Measurements from ENCODE around the gene TASP1. TPM values are rescaled to one million over a fixed set of nuclear protein-coding genes. Genes with fewer than 3 reads are reported as not detected.

Gene TASP1
- total and polyA plus RNA-seq, 10 donors, result 6.3 to 21.5 (median 15.5) TPM

DNA sequence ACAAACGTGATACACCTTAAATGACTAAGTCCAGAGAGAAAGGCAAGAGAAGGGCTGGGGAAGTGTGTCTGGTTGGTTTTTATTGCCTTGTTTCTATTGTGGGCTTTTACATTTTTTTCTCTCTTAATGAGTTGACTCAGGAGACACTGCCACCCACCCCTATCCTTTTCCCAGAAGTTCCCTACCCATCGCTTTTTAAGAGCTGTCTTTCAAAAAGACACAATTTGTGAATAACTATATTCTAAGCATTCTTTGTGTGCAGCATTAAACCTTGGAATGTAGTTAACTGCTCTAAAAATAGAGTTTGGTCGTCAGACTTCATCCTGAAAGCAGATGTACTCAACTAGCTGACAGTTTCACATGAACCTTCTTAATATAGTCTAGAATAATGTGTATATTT, 242.7 kb downstream of the TASP1 start:
- Histone ChIP-seq H3K27me3 (replicated peaks in 1 of 7) (no peaks in the 10 kb centered on the region), H3K36me3 (peaks cover 0 to 24% (median under 1%) of the 10 kb centered on the region in 6 donors), H3K4me1 (peaks cover 0 to 3% (median 0%) of the 10 kb centered on the region in 6 donors), H3K4me3 (no peak overlapping the region), H3K9me3 (no peaks in the 10 kb centered on the region), H3K27ac (peak overlapping the region in 4 of 8 donors; percentile 24 to 51 (median 34))
- TF ChIP-seq, protein P1, sequence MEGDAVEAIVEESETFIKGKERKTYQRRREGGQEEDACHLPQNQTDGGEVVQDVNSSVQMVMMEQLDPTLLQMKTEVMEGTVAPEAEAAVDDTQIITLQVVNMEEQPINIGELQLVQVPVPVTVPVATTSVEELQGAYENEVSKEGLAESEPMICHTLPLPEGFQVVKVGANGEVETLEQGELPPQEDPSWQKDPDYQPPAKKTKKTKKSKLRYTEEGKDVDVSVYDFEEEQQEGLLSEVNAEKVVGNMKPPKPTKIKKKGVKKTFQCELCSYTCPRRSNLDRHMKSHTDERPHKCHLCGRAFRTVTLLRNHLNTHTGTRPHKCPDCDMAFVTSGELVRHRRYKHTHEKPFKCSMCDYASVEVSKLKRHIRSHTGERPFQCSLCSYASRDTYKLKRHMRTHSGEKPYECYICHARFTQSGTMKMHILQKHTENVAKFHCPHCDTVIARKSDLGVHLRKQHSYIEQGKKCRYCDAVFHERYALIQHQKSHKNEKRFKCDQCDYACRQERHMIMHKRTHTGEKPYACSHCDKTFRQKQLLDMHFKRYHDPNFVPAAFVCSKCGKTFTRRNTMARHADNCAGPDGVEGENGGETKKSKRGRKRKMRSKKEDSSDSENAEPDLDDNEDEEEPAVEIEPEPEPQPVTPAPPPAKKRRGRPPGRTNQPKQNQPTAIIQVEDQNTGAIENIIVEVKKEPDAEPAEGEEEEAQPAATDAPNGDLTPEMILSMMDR (IDR thresholded peaks at IDR 0.05 in 8 of 11, conservative IDR thresholded peaks at IDR 0.05 in 3 of 11), result no peak
- TF ChIP-seq POLR2AphosphoS5 (IDR thresholded peaks at IDR 0.05) (no peak), POLR2A (IDR thresholded peaks at IDR 0.05) (no peak)
- no peak for DNase-seq
- 62 to 70% (median 70%) methylated on average over 3 of the region's 3 CpGs for WGBS, 5 donors
- intact Hi-C loops (cut with DNase I; ENCODE audit: low total_unique reads), result no loop called here

DNA sequence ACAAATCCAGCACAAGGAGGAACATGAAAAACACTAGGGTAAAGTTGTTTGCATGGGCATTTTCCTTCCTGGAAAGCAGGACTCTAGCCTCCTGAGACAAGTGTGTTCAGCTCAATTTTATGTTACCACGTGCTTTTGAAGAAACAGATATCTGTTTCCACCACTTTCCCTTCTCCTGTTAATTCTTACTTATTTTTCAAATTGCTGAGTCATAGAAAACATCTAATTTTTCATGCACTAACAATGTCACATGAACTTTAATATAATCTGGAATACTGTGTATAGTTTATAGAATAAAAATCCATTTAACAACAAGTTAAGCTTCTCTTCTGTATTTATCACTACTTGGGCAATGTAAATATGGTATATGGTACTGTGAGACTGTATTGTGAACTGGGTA, 243.5 kb downstream of the TASP1 start:
- Histone ChIP-seq H3K4me1 (peaks cover 0 to 3% (median 0%) of the 10 kb centered on the region in 6 donors), H3K4me3 (no peak overlapping the region), H3K27me3 (replicated peaks in 1 of 7) (no peaks in the 10 kb centered on the region), H3K27ac (peak overlapping the region in 2 of 8 donors; percentile 44 to 51), H3K36me3 (peaks cover 0 to 32% (median 3%) of the 10 kb centered on the region in 6 donors), H3K9me3 (no peaks in the 10 kb centered on the region)
- no peak for TF ChIP-seq POLR2A (IDR thresholded peaks at IDR 0.05)
- TF ChIP-seq POLR2AphosphoS5 (IDR thresholded peaks at IDR 0.05), result no peak
- TF ChIP-seq, protein P1 (IDR thresholded peaks at IDR 0.05 in 8 of 11, conservative IDR thresholded peaks at IDR 0.05 in 3 of 11), result no peak
- 43 to 63% (median 56%) methylated on average over 1 of the region's 1 CpG for WGBS, 5 donors
- intact Hi-C loops (cut with DNase I; ENCODE audit: low total_unique reads), result no loop called here
- DNase-seq, result no peak

DNA sequence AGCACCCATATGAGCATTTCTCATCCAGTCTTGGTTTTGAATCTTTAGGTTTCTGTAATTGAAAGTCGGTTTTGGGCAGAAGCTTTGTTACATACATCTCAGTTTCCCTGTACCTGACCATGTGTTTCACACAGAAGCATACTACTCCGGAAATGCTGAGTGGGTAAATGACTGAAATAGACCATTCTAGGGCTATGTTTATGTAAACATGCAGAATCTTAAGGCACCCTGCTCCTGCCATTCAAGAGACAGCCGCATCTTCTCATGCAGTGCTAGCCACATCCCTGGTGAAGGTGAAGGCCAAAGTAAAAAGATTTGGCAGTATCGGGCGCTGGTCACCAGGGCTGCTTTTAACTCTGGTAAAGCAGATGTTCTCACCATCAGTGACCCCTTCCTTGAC, 246.3 kb downstream of the TASP1 start:
- WGBS, 5 donors, result 93 to 98% (median 97%) methylated on average over 5 of the region's 5 CpGs
- TF ChIP-seq, protein P1 (IDR thresholded peaks at IDR 0.05 in 8 of 11, conservative IDR thresholded peaks at IDR 0.05 in 3 of 11), result no peak
- TF ChIP-seq POLR2AphosphoS5 (IDR thresholded peaks at IDR 0.05), result no peak
- TF ChIP-seq POLR2A (IDR thresholded peaks at IDR 0.05), result no peak
- intact Hi-C loops (cut with DNase I; ENCODE audit: low total_unique reads), result no loop called here
- Histone ChIP-seq H3K9me3 (peaks cover 0 to 10% (median 6%) of the 10 kb centered on the region in 8 donors), H3K36me3 (peaks cover 2 to 61% (median 13%) of the 10 kb centered on the region in 6 donors), H3K4me1 (peaks cover 0 to 3% (median 0%) of the 10 kb centered on the region in 6 donors), H3K4me3 (no peak overlapping the region), H3K27me3 (replicated peaks in 1 of 7) (no peaks in the 10 kb centered on the region), H3K27ac (no peak overlapping the region)
- DNase-seq, result no peak

DNA sequence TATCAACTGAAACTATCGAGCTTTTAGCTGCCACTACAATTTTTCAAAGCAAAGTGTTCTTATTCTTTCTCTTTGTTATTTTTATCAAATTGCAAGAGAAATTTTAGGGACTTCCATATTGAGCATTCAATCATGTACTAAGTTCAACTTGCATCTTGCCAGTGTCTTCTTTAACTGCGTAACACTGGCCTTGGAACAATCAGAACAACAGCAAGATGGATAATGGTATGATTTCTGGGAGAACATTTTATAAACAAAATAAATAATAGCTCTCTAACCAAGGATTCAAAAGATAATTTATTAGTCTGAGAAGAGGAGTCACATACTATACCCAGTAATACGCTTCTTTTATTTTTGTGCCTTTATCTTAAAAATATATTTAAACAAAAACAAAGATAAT, 249.6 kb downstream of the TASP1 start:
- WGBS, 5 donors, result 89 to 93% (median 92%) methylated on average over 3 of the region's 3 CpGs
- intact Hi-C loops (cut with DNase I; ENCODE audit: low total_unique reads), result no loop called here
- TF ChIP-seq POLR2AphosphoS5 (IDR thresholded peaks at IDR 0.05) (no peak), POLR2A (IDR thresholded peaks at IDR 0.05) (no peak)
- TF ChIP-seq, protein P1 (IDR thresholded peaks at IDR 0.05 in 8 of 11, conservative IDR thresholded peaks at IDR 0.05 in 3 of 11), result no peak
- no peak overlapping the region for H3K4me3 ChIP-seq
- H3K9me3 ChIP-seq, result peaks cover 0 to 17% (median 8%) of the 10 kb centered on the region in 8 donors
- DNase-seq, result no peak
- no peaks in the 10 kb centered on the region for H3K4me1 ChIP-seq
- H3K36me3 ChIP-seq, result peaks cover 2 to 92% (median 16%) of the 10 kb centered on the region in 6 donors
- no peaks in the 10 kb centered on the region for H3K27me3 ChIP-seq (replicated peaks in 1 of 7)
- H3K27ac ChIP-seq, result no peak overlapping the region

Data from spleen (tissue), 11 donors.